Measurements from ENCODE around the gene CCNH. TPM values are rescaled to one million over a fixed set of nuclear protein-coding genes. Genes with fewer than 3 reads are reported as not detected.

The CCNH gene
- polyA plus RNA-seq, 1 of the 3 experiments (the other 2 are of a cell fraction), result 29.1 TPM

DNA sequence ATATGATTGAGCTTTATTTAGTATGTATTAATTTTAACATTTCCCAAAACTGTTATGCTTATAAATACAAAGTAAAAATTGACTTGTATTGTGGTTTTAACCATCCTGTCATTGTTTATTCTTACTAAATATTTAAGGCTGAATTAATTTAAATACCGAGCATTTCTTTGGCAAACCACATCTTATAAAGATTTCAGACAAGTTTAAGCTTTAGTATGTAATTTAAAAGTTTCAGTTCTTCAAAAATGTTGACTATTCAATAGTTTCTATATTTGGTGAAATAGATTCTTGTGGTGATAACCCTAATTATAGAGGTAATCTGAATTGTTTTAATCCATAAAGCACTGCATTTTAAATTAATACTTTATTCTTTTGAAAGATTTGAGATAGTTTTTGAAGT, 65.5 kb downstream of the CCNH start:
- ChIA-PET CTCF (interaction anchor here (0.8 to 1.3 kb wide), 3 partner anchors 11 to 14 kb away, joined by 3 read pairs; no protein-coding TSS in a partner anchor), POLR2A (no interaction called here)
- H3K9me3 ChIP-seq, result no peaks in the 10 kb centered on the region
- H3K4me1 ChIP-seq (ENCODE audit: control insufficient read depth in 1 of 2, insufficient read depth in 2 of 2, low read depth in 1 of 2, low read length in 1 of 2), result peaks cover 0 to 7% of the 10 kb centered on the region in 2 experiments; a peak in 2 of 4 replicates
- no peak overlapping the region for H3K9ac ChIP-seq
- H3K36me3 ChIP-seq (replicated peaks in 1 of 2; ENCODE audit: control insufficient read depth in 1 of 2, insufficient read depth in 2 of 2, low read length in 1 of 2), result peaks cover 43 to 86% of the 10 kb centered on the region in 2 experiments
- no peak for TF ChIP-seq MEF2A (IDR thresholded peaks at IDR 0.05; ENCODE audit: borderline replicate concordance, low read depth)
- no peak for TF ChIP-seq RAD21 (IDR thresholded peaks at IDR 0.05; ENCODE audit: low read length)
- no peaks in the 10 kb centered on the region for H4K20me1 ChIP-seq (ENCODE audit: insufficient read depth)
- H3K27ac ChIP-seq (ENCODE audit: low read depth in 2 of 2, low read length in 1 of 2), result peak overlapping the region in 1 of 2 experiments; percentile 22; a peak in 1 of 4 replicates
- peaks cover 18% of the 10 kb centered on the region for H3F3A ChIP-seq (replicated peaks; ENCODE audit: insufficient read depth)
- no peak overlapping the region for H3K4me3 ChIP-seq (ENCODE audit: low read depth in 2 of 2, low read length in 1 of 2)
- peaks cover 18% of the 10 kb centered on the region; the same call in 1 of the 2 replicates for H3K79me2 ChIP-seq (ENCODE audit: insufficient read depth)
- H2AFZ ChIP-seq (ENCODE audit: low read depth), result no peak overlapping the region
- no peak overlapping the region for H3K4me2 ChIP-seq
- WGBS (ENCODE audit: low lambda C conversion rate), result 90% methylated on average over 1 of the region's 1 CpG
- no peaks in the 10 kb centered on the region for H3K9me2 ChIP-seq
- DNase-seq, result no peak
- H3K27me3 ChIP-seq (ENCODE audit: insufficient read depth), result no peaks in the 10 kb centered on the region

Small RNA genes lying within 50 kb of the gene (small RNA-seq; reads per million reads assigned to genes)
- gene RNU6-727P, result 0 to 0.13 (median 0) reads per million in 7 experiments

Other genes with a start within 250 kb of the CCNH start
- 49.1 and 57.9 TPM in 2 replicates for gene RASA1, start 145.0 kb downstream of the CCNH start, polyA plus RNA-seq (2012; rRNA removed)